GM21528 (cell line): ENCODE measurements around the gene ATP5PO.

ENCODE experiments used
- ATAC-seq: cut with Tn5 transposase; IDR thresholded peaks from one replicate; pipeline ENCODE4 v1.9.1; 2021; ENCODE audit warnings: mild to moderate bottlenecking, moderate library complexity; ENCODE audit not compliant: unreplicated experiment, low FRiP score

ATP5PO gene

GRCh38 chr21:33901412-33902288, 14.0 kb downstream of the ATP5PO start:
- ATAC-seq: no peak

- no peak for ATAC-seq
Measured at GRCh38 chr21:33899199-33899598, 16.4 kb downstream of the ATP5PO start.

- ATAC-seq: no peak
Measured at GRCh38 chr21:33898586-33898985, 17.0 kb downstream of the ATP5PO start.

DNA sequence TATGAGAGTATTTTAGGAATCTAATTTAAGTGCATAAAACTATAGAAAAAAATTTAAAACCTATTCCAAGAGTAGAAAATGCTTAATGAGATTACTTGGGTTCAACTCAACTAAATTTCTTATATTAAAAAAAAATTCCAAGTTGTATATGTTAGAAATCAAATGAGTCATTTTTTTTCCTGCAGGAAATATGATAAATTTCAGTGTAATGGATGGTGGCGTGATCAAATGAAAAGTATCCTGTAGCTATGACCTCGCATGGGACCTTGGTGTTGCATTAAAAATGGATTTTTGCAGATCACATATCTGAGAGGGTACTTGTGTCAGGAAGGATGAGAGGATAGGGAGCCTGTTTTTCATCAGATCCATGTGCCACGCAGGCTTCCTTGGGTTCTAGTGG, 17.9 kb downstream of the ATP5PO start:
- ATAC-seq: no peak

DNA sequence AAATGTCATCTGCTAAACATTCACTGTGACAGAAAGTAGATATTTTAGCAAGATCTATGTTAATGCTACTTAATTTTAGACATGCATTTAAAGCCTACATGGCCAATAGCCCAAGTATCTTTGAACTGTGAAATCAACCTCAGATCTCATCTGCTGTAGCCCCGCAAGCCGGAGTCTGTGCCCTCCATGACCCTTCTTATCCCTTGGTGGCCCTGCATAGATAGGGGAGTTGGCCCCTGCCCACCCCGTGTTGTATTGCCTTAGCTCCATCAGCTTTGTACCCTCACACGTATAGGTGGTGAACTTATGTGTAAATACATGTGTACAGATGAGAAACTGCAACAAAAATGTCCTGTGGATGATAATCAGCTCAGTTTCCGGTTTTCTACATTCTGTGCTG, 18.5 kb downstream of the ATP5PO start:
- ATAC-seq: no peak

- no peak for ATAC-seq
Measured at GRCh38 chr21:33896691-33897090, 18.9 kb downstream of the ATP5PO start.

DNA sequence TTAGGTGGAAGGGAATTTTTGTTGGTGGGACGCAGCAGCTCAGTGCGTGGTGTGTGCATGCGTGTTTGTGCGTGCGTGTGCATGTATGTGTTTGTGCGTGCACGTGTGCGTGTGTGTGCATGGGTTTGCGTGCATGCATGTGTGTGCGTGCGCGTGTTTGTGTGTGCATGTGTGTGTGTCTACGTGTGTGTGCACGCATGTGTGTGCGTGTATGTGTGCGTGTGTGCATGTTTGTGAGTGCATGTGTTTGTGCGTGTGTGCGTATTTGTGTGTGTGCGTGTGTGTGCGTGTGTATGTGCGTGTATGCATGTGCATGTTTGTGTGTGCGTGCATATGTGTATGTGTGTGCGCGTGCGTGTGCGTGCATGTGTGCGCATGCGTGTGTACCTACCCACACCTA, 20.2 kb downstream of the ATP5PO start:
- ATAC-seq: no peak

DNA sequence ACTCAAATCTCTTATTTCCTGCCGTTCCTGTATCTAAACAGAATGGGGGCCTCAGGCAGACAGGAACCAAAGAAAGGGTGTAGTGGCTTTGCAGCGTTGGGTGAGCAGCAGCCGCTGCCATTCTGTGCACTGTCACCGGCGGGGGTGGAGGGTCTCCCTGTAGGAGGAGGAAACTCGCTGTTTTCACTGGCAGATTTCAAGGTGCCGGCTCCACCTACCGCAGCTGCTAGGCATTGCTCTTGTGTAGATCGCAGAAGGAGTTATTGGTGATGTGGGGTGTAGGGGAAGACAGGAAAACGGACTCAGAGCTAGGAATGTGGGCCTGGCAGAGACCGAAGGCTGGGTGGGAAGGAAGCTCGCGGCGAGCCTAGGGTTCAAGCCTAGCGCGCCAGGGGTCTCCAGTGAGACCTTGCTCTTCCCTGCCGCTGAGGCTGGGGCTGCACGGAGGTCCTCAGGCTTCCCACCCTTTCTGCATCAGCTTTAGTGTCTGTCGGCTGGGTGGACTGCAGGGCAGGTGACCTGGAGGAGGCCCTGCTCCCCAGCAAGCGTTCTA, 20.8 kb downstream of the ATP5PO start:
- ATAC-seq: no peak

- no peak for ATAC-seq
Measured at GRCh38 chr21:33893917-33894316, 21.7 kb downstream of the ATP5PO start.

GRCh38 chr21:33892853-33893252, 22.8 kb downstream of the ATP5PO start:
- ATAC-seq: no peak

GRCh38 chr21:33890187-33890586, 25.4 kb downstream of the ATP5PO start:
- ATAC-seq: no peak

DNA sequence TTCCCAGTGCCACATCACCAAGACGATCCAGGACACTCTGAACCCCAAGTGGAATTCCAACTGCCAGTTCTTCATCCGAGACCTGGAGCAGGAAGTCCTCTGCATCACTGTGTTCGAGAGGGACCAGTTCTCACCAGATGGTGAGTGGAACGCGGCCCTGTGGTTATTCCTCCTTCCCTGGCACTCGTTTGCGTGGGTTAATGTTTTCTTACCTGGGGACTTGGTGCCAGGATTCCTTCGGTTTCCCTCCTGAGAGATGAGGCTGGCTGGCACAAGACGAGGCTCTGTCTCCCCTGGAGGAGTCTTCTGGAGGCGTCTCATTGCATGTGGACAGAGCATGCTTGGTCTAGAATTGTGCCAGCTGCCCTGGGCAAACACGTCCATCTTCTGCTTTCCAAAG, 29.3 kb downstream of the ATP5PO start:
- ATAC-seq: no peak

GRCh38 chr21:33885172-33885514, 30.5 kb downstream of the ATP5PO start:
- ATAC-seq: no peak

DNA sequence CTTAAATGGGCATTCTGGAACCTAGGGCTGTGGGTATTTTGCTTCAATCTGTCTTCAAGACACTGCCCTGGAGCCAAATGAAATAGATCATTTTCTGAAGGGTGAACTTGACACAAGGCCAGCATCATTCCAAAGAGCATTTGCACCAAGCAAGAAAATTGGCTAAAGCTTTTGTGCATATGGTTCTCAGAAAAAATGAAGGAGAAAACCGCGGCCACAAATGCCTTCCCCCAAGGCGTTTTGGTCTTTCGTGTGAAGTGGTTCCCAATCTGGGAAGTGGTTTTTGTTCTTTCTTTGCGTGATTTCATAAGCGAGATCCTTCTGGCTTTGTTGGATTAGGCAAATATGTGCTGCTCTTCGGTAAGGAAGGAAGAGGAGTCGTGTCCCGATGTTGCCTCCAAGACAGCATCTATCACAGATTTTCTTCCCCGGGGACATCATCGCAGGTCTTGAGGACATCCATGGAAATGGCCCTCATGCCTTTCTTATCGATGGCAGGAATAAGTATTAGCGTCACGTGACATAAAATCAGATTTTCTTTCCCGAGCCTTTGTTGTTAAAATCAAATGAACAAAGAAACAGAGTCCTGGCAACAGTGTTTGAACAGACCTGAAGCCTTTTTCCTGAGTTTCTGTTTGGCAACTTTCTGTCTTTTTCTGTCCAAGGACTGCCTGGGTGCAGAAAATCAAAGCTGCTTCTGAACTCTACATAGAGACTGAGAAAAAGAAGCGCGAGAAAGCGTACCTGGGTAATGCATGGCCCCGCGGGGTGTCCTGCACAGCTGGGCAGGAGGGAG, 31.0 kb downstream of the ATP5PO start:
- no peak for ATAC-seq

- no peak for ATAC-seq
Measured at GRCh38 chr21:33883118-33883517, 32.5 kb downstream of the ATP5PO start.

DNA sequence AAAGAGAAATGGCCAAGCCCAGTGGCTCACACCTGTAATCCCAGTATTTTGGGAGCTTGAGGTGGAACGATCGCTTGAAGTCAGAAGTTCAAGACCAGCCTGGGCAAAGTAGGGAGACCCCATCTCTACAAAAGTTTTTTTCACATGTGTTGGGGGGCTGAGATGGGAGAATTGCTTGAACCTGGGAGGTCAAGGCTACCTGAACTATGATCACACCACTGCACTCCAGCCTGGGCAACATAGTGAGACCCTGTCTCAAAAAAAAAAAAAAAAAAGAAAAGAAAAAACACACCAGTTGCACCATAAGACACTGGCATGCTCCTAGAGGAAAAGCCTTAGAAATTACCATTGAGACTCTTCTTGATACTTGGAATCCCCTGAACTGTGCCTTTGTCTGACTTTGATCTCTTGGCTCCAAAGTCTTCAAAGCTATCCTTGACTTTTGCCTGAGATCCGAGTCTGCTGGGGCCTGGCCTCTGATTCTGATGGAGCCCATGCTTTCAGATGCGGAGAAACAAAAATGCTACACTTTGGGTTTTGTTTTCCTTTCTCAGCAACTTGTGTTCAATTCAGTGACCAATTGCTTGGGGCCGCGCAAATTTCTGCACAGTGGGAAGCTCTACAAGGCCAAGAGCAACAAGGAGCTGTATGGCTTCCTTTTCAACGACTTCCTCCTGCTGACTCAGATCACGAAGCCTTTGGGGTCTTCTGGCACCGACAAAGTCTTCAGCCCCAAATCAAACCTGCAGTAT, 33.7 kb downstream of the ATP5PO start:
- ATAC-seq: no peak

- no peak for ATAC-seq
Measured at GRCh38 chr21:33880626-33881025, 35.0 kb downstream of the ATP5PO start.

DNA sequence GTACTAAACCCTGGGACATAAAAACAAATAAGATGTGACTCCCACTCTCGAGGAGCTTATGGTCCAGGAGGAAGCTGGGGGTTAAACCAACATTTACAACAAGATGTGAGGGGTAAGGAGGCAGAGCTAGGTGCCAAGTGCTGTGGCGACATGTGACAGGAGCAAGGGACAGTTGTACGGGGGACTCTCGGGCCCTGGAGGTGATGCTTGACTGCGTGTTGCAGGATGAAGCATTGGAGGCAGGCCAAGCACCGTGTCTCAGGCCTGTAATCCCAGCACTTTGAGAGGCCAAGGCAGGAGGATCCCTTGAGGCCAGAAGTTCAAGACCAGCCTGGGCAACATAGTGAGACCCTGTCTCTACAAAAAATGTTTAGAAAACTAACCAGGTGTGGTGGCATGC, 36.8 kb downstream of the ATP5PO start:
- no peak for ATAC-seq

DNA sequence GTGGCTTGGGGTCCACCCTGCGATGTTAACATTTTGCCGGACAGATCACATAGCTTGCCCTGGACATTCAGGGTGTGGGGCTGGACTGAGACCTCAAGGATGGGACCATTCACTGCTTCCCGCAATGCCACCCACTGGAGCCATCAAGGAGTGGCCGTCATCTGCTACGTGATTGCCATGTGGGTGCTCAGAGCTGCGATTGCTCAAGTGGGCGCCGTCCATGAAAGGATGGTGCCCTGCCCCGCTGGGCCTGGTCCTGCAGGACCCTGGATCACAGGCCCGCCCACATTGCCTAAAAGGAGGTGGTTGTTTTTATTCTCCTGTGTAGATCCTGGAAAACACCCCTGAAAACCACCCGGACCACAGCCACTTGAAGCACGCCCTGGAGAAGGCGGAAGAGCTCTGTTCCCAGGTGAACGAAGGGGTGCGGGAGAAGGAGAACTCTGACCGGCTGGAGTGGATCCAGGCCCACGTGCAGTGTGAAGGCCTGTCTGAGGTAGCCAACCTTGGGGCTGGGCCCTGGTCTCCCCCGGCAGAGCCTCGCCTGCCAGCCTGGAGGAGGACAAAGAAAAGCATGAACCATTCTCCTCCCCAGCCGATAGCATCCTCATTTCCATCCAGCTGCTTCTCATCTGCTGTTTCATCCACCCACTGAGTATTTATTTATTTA, 40.4 kb downstream of the ATP5PO start:
- no peak for ATAC-seq

DNA sequence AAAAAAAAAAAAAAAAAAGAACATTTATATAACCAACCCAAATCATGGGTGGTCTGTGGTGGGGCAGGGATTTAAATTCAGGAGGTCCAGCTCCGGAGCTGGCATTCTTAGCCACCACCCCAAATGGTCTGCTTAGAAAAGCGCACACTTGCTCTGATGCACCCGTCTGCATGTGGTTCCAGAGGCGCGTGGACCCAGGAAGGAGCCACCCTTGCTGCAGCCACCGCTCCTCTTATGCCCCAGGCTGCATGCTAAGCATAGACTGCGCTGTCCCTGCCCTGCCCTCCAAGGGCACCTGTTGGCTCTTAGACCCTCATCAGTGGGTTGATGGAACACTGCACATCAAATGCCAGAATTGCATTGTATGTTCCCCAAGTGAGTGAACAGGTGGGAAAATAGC, 41.4 kb downstream of the ATP5PO start:
- ATAC-seq: no peak
